AG04449 (cell line): ENCODE data around the gene COG5.

Experiments used
- CTCF ChIA-PET: fragments of 350-600 bp; formaldehyde crosslinking; extraction: SDS; loops from one replicate; lab custom pipeline; 2021; ENCODE audit warnings: antibody characterized with exemption; lab: Yijun Ruan, JAX
- POLR2A ChIA-PET: fragments of 400-600, 350-600 bp; formaldehyde crosslinking; extraction: SDS; loops from one replicate; lab custom pipeline; 2020; ENCODE audit warnings: antibody characterized with exemption, inconsistent platforms; lab: Yijun Ruan, JAX
- DNase-seq: peaks from one replicate; pipeline ENCODE4 v3.0.0-alpha.2; 2010; ENCODE audit warnings: low read depth, low spot score
- H3K4me3 ChIP-seq: 2 replicates; pipeline ENCODE4 v1.5.1; 2011; ENCODE audit warnings: low read depth, mild to moderate bottlenecking, control low read depth, low read length
- TF ChIP-seq, protein P1 (sequence below): IDR thresholded peaks from one replicate; pipeline ENCODE4 v1.5.1; 2011; ENCODE audit warnings: mild to moderate bottlenecking, moderate library complexity, low read length, control low read depth, inconsistent platforms; ENCODE audit not compliant: insufficient read depth; ENCODE audit errors: missing control alignments

The COG5 gene

DNA sequence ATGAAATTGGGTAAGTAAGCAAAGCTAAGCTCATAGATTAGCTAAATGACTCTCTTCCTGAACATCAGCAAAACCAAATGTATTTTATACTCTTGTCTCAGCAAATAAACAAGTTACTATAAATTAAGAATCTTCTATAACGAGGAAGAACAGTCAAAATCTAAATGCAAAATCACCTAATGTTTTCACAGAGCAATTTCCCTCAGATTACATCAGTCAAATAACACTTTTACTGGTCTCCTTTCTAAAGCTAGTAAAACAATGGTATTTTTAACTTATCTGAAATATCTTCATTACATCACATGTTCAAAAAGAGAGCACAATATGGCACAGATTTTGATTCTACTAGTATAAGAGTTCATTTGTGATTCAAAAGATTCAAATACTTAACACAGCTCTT lies 110.3 kb downstream of the COG5 start:
- H3K4me3 ChIP-seq = no peak overlapping the region
- no peak for DNase-seq
- TF ChIP-seq, protein P1, sequence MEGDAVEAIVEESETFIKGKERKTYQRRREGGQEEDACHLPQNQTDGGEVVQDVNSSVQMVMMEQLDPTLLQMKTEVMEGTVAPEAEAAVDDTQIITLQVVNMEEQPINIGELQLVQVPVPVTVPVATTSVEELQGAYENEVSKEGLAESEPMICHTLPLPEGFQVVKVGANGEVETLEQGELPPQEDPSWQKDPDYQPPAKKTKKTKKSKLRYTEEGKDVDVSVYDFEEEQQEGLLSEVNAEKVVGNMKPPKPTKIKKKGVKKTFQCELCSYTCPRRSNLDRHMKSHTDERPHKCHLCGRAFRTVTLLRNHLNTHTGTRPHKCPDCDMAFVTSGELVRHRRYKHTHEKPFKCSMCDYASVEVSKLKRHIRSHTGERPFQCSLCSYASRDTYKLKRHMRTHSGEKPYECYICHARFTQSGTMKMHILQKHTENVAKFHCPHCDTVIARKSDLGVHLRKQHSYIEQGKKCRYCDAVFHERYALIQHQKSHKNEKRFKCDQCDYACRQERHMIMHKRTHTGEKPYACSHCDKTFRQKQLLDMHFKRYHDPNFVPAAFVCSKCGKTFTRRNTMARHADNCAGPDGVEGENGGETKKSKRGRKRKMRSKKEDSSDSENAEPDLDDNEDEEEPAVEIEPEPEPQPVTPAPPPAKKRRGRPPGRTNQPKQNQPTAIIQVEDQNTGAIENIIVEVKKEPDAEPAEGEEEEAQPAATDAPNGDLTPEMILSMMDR = no peak
- POLR2A ChIA-PET = no interaction called here
- CTCF ChIA-PET = interaction anchor here (2.3 kb wide), 1 partner anchor 10 kb away, joined by 7 read pairs; no protein-coding TSS in a partner anchor

DNA sequence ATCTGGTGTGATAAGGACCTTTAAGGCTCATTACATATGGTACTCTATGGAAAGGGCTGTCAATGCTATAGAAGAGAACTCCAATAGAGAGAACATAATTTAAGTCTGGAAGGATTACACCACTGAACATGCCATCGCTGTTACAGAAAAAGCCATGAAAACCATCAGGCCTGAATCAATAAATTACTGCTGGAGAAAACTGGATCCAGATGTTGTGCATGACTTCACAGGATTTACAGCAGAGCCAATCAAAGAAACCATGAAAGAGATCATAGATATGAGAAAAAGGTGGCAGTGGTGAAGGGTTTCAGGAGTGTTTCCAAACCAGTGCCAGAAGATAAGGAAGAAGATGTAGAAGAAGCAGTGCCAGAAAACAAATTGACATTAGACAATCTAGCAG lies 112.8 kb downstream of the COG5 start:
- ChIA-PET POLR2A (no interaction called here), CTCF (interaction anchor here (1.6 kb wide), 1 partner anchor 12 kb away, joined by 5 read pairs; no protein-coding TSS in a partner anchor)
- H3K4me3 ChIP-seq = no peak overlapping the region
- no peak for DNase-seq
- TF ChIP-seq, protein P1 = no peak

DNA sequence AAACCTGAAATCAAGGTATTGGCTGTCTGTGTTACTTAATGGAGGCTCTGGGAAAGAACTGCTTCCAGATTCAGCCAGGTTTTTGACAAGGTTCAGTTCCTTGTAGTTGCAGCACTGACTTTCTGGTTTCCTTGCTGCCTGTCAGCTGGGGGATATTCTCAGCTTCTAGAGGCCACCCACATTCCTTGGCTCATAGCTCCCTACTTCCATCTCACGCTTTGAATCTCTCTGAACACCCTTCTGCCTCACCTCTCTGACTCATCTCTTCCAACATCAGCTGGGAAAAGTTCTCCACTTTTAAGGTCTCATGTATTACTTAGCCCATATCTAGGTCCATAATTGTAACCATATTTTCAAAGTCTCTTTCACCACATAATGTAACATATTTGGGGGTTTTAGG lies 116.7 kb downstream of the COG5 start:
- no peak for DNase-seq
- ChIA-PET POLR2A (no interaction called here), CTCF (interaction anchor here (1.4 to 1.6 kb wide), 3 partner anchors 17 to 432 kb away, joined by 3 to 5 read pairs (median 3); no protein-coding TSS in a partner anchor)
- TF ChIP-seq, protein P1 = no peak
- H3K4me3 ChIP-seq = no peak overlapping the region

DNA sequence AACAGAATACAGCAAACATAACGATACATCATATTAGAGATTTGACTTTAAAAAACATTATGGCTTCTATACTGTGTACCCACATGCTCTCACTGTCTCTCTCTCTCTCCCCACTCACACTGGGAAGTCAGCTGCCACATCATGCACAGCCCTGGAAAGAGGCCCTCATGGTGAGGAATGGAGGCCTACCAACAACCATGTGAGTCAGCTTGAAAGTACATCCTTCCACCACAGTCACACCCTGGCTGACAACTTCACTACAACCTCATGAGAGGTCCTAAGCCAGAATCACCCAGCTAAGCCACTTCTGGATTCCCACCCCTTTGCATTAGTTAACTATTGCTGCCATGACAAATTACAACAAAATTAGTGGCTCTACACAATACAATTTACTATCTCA lies 117.2 kb downstream of the COG5 start:
- CTCF ChIA-PET = interaction anchor here (0.9 to 1.4 kb wide), 2 partner anchors 17 to 247 kb away, joined by 3 read pairs; no protein-coding TSS in a partner anchor
- no peak overlapping the region for H3K4me3 ChIP-seq
- TF ChIP-seq, protein P1 = no peak
- no peak for DNase-seq
- POLR2A ChIA-PET = no interaction called here

DNA sequence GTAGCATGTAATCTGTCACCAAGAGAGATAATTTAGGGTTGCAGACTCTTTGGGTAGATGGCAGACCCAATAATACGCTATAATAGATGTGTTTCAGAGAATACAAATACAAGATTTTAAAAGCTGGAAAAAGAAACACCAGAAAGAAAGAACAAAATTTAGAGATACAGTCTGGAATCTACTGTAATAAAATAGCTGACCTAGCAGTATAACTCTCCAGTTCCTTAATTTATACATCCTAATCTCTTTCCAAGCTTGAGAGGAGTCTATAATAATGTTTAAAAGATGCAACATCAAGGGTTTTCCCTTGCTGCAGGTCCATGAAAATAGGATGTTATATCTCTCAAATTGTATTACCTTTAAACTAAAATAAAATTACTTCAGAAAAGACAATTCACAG lies 121.0 kb downstream of the COG5 start:
- no peak overlapping the region for H3K4me3 ChIP-seq
- CTCF ChIA-PET = no interaction called here
- TF ChIP-seq, protein P1 = no peak
- DNase-seq = no peak
- POLR2A ChIA-PET = no interaction called here

DNA sequence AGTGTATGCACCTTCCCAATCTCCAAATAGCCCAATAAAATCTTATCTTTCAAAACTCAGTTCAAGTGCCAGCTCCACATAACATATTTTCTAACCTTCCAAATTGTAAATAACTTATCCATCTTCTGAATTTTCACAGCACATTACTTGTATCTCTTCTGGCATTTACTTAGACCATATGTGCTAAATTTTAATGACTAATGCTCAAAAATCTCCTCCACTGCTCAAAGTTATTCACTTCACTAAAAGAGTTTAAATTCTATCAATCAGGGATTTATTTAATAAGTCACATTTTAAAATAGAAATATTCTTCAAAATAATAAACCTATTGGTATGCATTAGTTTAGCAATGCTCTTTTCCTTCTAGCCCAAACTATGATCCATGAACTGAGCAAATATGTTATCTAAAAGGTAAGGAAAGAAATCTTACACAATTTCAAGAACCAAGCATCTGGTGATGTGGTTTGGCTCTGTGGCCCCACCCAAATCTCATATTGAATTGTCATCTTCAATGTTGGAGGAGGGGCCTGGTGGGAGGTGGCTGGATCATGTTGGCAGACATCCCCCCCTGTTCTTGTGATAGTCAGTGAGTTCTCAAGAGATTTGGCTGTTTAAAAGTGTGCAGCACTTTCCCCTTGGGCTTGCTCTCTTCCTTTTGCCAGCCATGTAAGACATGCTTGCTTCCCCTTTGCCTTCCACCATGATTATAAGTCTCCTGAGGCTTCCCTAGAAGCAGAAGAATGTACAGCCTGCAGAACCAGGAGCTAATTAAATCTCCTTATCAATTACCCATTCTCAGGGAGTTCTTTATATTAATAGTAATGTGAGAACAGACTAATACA lies 121.9 kb downstream of the COG5 start:
- POLR2A ChIA-PET = no interaction called here
- TF ChIP-seq, protein P1 = no peak
- H3K4me3 ChIP-seq = no peak overlapping the region
- DNase-seq = no peak
- CTCF ChIA-PET = no interaction called here
